ENCODE measurements around the gene SST. TPM values are rescaled to one million over a fixed set of nuclear protein-coding genes. Genes with fewer than 3 reads are reported as not detected.

The SST gene
- total and polyA plus RNA-seq, 12 donors = 0.50 to 101 (median 9.3) TPM; not detected in 3

GRCh38 chr3:187624588-187624987 is 45.6 kb downstream of the SST start:
- WGBS, 4 donors = 63 to 82% (median 73%) methylated on average over 4 of the region's 4 CpGs
- no peak overlapping the region for H3K4me3 ChIP-seq
- no peak for DNase-seq

GRCh38 chr3:187623285-187623814 is 46.8 kb downstream of the SST start:
- no peaks in the 10 kb centered on the region for H3K36me3 ChIP-seq (replicated peaks in 1 of 2)
- no peaks in the 10 kb centered on the region for H3K9me3 ChIP-seq (replicated peaks in 1 of 3)
- H3K4me1 ChIP-seq (replicated peaks in 1 of 2) = no peaks in the 10 kb centered on the region
- H3K27me3 ChIP-seq = no peaks in the 10 kb centered on the region
- no peak overlapping the region for H3K4me3 ChIP-seq
- intact Hi-C loops (cut with DNase I) = no loop called here
- TF ChIP-seq POLR2A (IDR thresholded peaks at IDR 0.05) (no peak), CTCF (IDR thresholded peaks at IDR 0.05) (no peak)
- no peak overlapping the region for H3K27ac ChIP-seq
- no peak for DNase-seq
- WGBS, 4 donors = 55 to 63% (median 60%) methylated on average over 5 of the region's 5 CpGs

More at GRCh38 chr3:187624588-187624987, 45.6 kb downstream of the SST start:
- intact Hi-C loops (cut with DNase I) = no loop called here
- no peaks in the 10 kb centered on the region for H3K36me3 ChIP-seq (replicated peaks in 1 of 2)
- H3K27ac ChIP-seq = no peak overlapping the region
- H3K4me1 ChIP-seq (replicated peaks in 1 of 2) = no peaks in the 10 kb centered on the region
- no peaks in the 10 kb centered on the region for H3K27me3 ChIP-seq
- TF ChIP-seq CTCF (IDR thresholded peaks at IDR 0.05) (no peak), POLR2A (IDR thresholded peaks at IDR 0.05) (no peak)
- H3K9me3 ChIP-seq (replicated peaks in 1 of 3) = no peaks in the 10 kb centered on the region

- no peaks in the 10 kb centered on the region for H3K27me3 ChIP-seq
Measured at GRCh38 chr3:187621881-187622280, 48.3 kb downstream of the SST start.

GRCh38 chr3:187619461-187619860 is 50.7 kb downstream of the SST start:
- no peak overlapping the region for H3K27ac ChIP-seq
- no peak for TF ChIP-seq POLR2A (IDR thresholded peaks at IDR 0.05)
- no peak for TF ChIP-seq CTCF (IDR thresholded peaks at IDR 0.05)
- no peaks in the 10 kb centered on the region for H3K36me3 ChIP-seq (replicated peaks in 1 of 2)
- WGBS, 4 donors = 83 to 97% (median 91%) methylated on average over 2 of the region's 2 CpGs
- no peaks in the 10 kb centered on the region for H3K27me3 ChIP-seq
- H3K4me3 ChIP-seq = no peak overlapping the region
- DNase-seq = no peak
- H3K4me1 ChIP-seq (replicated peaks in 1 of 2) = no peaks in the 10 kb centered on the region
- H3K9me3 ChIP-seq (replicated peaks in 1 of 3) = no peaks in the 10 kb centered on the region
- intact Hi-C loops (cut with DNase I) = no loop called here

More at GRCh38 chr3:187621881-187622280, 48.3 kb downstream of the SST start:
- DNase-seq = no peak
- Histone ChIP-seq H3K27ac (no peak overlapping the region), H3K4me1 (replicated peaks in 1 of 2) (no peaks in the 10 kb centered on the region), H3K4me3 (no peak overlapping the region), H3K9me3 (replicated peaks in 1 of 3) (no peaks in the 10 kb centered on the region), H3K36me3 (replicated peaks in 1 of 2) (no peaks in the 10 kb centered on the region)
- TF ChIP-seq POLR2A (IDR thresholded peaks at IDR 0.05) (no peak), CTCF (IDR thresholded peaks at IDR 0.05) (no peak)
- intact Hi-C loops (cut with DNase I) = no loop called here
- WGBS, 4 donors = 58 to 68% (median 59%) methylated on average over 2 of the region's 2 CpGs

Other genes with a start within 250 kb of the SST start
- under 1 TPM in 1 of 9 donors, not detected in 8; 0.28 TPM for gene RTP2, start 32.2 kb upstream of the SST start, total RNA-seq
- not detected for gene RTP2, start 32.2 kb upstream of the SST start, polyA plus RNA-seq
- 100 to 1,000 TPM in 4 of 9 donors, 10 to 100 TPM in 4, 1 to 10 TPM in 1; 9.5 to 131 (median 93.8) TPM for gene BCL6, start 75.1 kb upstream of the SST start, total RNA-seq
- 10 to 100 TPM; 34.5 to 88.3 (median 71.3) TPM for gene BCL6, start 75.1 kb upstream of the SST start, polyA plus RNA-seq